Amniotic epithelial cell (primary cell): ENCODE data around the gene IRAK3.
A peak's percentile ranks its signal among the peaks of the same experiment; 100 is the strongest.

Experiments used
- DNase-seq: peaks from one replicate; pipeline ENCODE4 v3.0.0-alpha.2; 2010; ENCODE audit warnings: low read depth

The IRAK3 gene

GRCh38 chr12:66252771-66253170 is 63.8 kb downstream of the IRAK3 start:
- no peak for DNase-seq

- no peak for DNase-seq
Measured at GRCh38 chr12:66255737-66256136, 66.7 kb downstream of the IRAK3 start.

- no peak for DNase-seq
Measured at GRCh38 chr12:66258011-66258410, 69.0 kb downstream of the IRAK3 start.

- DNase-seq, result no peak
Measured at GRCh38 chr12:66262737-66263136, 73.7 kb downstream of the IRAK3 start.

- DNase-seq, result peak; percentile 33
Measured at GRCh38 chr12:66268562-66268961, 79.5 kb downstream of the IRAK3 start.

- DNase-seq, result no peak
Measured at GRCh38 chr12:66269142-66269541, 80.1 kb downstream of the IRAK3 start.

GRCh38 chr12:66269757-66270383 is 80.9 kb downstream of the IRAK3 start:
- peak; percentile 61 for DNase-seq

GRCh38 chr12:66270613-66271012 is 81.6 kb downstream of the IRAK3 start:
- DNase-seq, result no peak

- DNase-seq, result no peak
Measured at GRCh38 chr12:66272650-66273049, 83.6 kb downstream of the IRAK3 start.

- no peak for DNase-seq
Measured at GRCh38 chr12:66273147-66273546, 84.1 kb downstream of the IRAK3 start.

GRCh38 chr12:66275040-66275439 is 86.0 kb downstream of the IRAK3 start:
- DNase-seq, result no peak

GRCh38 chr12:66279123-66279712 is 90.2 kb downstream of the IRAK3 start:
- DNase-seq, result peak; percentile 23

- DNase-seq, result no peak
Measured at GRCh38 chr12:66280561-66280960, 91.5 kb downstream of the IRAK3 start.

GRCh38 chr12:66282244-66282643 is 93.2 kb downstream of the IRAK3 start:
- no peak for DNase-seq

GRCh38 chr12:66287275-66287674 is 98.3 kb downstream of the IRAK3 start:
- DNase-seq, result no peak

GRCh38 chr12:66288121-66288520 is 99.1 kb downstream of the IRAK3 start:
- no peak for DNase-seq

GRCh38 chr12:66289485-66289884 is 100.5 kb downstream of the IRAK3 start:
- DNase-seq, result no peak

GRCh38 chr12:66290716-66291200 is 101.7 kb downstream of the IRAK3 start:
- DNase-seq, result no peak

- peak; percentile 4 for DNase-seq
Measured at GRCh38 chr12:66296176-66296683, 107.2 kb downstream of the IRAK3 start.

- no peak for DNase-seq
Measured at GRCh38 chr12:66297080-66297479, 108.1 kb downstream of the IRAK3 start.

- no peak for DNase-seq
Measured at GRCh38 chr12:66297923-66298322, 108.9 kb downstream of the IRAK3 start.

- DNase-seq, result peak; percentile 94
Measured at GRCh38 chr12:66301944-66302826, 113.2 kb downstream of the IRAK3 start, which contains the start of gene HELB. Gene HELB, plus strand, starts transcription at chr12:66302493. Its CDS starts 111 bp downstream, at chr12:66302604.

GRCh38 chr12:66302827-66303169 is 113.8 kb downstream of the IRAK3 start:
- DNase-seq, result no peak
